Stimulated activated CD4-positive, alpha-beta T cell treated with anti-CD3 and anti-CD28 coated beads, Interleukin-15, amount 100 ng/mL, for 1 hour (primary cell): ENCODE results near the gene KIAA1143.

ENCODE experiments used
- DNase-seq, 2 donors: peaks; one replicate each; pipeline ENCODE4 v3.0.0-alpha.2; 2020; ENCODE audit warnings: low read depth in 1 of 2, low spot score in 1 of 2

The KIAA1143 gene

DNA sequence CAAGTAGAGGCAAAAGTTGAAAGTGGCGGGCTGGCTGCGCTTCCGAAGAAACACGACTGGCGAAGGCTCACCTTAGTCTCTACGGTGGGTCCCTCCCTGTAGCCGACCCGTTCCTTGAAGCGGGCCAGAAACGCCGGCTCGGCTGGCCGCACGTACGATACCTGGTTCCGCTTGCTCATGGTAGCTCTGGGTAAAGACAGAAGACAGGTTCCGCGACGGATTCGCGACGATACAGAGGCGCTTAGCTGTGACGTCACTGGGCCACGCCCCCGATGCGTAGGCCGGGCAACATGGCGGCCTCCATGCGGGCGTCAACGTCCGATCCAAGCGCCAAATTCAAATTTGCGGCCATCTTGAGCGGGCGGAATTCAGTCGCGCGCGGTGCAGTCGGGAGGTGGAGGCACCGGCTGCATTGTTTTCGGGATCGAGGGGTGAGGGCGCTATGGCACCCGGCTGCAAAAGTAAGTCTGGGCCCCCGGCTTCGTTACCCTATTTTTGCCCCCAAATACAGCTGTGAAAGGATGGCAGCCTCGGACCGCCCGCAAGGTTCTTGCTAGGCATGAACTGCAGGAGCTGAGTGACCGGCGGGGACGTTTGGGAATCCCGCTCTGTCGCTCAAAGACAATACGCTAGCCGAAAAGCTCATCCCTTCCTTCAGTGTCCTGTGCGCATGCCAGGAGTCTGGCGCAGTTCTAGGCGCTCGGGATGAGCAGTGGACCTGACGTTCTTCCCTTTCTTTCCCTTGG, at the start of gene KIAA1143, which contains the start of gene KIF15:
TSS of gene KIAA1143 (minus strand) at position 196 of the 746 bp plus-strand sequence. CDS start at position 179, 17 bp downstream.
TSS of gene KIF15 (plus strand) at position 371 of the 746 bp plus-strand sequence. CDS start at position 443, 72 bp downstream.
- peak; percentile 93 to 98 for DNase-seq

DNA sequence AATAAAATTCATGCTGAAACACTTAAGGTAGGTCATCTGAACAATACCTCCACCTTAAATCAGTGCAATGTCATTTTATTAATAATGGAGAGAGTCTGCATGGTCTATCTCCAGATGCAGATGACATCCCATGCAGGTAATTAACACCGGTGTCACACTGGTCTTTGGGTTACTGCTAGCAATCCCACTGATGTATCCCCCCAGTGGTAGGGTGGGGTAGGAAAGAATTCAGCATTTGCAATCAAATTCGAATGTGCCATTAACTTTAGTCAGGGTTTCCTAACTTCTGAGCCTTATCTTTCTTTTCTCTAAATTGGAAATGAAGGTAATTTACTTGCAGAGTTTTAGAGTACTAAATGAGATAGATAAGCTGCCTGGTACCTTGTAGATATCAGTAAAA, 44.5 kb upstream of the KIAA1143 start:
- DNase-seq, result no peak

DNA sequence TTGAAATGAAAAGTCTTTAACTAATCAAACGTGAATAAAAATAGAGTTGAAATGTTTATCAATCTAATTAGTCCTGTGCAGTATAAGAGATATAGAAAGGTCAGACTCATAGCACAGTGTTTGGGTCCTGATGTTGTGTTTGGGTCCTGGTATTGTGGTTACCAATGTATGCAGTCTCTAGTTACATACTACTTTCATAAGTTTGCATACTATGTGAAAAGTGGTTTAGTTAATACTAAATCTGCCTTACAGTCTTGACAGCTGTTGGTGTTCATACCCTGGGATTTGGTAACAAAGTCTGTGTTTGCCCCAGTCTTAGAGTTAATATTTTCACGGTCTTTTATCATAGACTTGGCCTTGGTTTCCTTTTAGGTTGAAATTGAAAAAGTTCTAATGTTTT, 41.9 kb upstream of the KIAA1143 start:
- no peak for DNase-seq

DNA sequence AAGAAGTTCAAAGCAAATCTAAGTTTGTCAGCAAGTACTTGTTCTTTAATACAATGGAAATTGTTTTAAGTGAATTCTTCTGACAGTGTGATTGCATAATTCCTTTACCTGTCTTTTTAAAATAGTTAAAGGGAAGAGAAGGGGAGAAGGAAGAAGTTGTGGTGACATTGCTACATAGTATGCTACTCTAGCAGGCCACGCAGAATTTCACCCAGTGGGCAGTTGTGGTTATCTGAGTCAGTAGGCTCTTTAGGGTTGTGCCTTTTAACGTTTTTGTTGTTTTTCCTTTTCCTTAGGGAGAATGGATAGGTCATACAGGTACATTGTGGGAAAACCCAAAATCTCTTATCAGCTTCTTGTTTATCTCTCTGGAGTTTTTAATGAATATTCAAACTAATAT, 40.6 kb upstream of the KIAA1143 start:
- no peak for DNase-seq

DNA sequence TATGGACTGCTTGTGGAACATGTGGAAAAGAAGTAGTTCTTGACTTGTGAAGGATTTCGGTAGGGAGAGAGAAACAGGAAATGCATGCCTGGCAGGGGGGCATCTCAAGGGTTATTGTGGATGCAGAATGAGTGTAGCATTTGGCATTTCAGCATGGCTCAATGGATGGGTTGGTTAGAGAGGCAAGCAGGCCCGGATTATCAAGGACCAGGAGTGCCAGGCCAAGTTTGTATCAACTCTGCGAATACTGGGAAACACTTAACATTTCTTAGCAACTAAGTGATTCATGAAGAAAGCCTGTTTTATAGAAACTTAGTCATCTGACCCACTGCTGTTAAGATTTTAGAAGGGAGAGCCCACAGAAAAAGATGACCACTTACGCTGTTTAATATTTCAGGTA, 33.8 kb upstream of the KIAA1143 start:
- no peak for DNase-seq

DNA sequence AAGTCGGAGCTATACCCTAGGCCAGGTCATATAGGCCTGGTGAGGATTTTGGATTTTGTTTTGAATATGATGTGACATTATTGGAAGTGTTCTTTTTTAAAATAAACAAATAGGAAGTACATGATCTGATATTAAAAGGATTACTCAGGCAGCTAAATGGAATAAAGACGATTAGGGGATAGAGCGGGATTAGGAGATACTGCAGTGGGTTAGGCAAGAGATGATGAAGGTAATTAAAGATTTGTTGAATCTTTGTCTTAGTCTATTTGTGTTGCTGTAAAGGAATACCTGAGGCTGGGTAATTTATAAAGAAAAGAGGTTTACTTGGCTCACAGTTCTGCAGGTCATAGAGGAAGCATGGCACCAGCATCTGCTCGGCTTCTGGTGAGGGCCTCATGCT, 21.5 kb upstream of the KIAA1143 start:
- no peak for DNase-seq

DNA sequence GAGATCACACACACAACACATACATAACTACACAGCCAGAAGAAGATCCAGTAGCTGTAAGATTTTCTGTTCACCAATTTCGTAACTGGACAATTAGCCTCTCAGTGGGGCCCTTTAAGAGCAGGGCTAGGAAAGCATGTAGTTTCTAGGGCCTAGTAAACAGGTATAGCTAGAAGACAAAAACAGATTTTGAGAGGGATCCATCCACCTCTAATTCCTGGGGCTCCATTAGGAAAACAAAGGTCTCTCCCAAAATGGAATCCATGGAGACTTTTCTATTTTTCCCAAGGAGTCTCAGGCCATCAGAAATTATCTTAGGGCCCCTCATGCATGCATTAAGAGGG, 10.7 kb upstream of the KIAA1143 start:
- no peak for DNase-seq

DNA sequence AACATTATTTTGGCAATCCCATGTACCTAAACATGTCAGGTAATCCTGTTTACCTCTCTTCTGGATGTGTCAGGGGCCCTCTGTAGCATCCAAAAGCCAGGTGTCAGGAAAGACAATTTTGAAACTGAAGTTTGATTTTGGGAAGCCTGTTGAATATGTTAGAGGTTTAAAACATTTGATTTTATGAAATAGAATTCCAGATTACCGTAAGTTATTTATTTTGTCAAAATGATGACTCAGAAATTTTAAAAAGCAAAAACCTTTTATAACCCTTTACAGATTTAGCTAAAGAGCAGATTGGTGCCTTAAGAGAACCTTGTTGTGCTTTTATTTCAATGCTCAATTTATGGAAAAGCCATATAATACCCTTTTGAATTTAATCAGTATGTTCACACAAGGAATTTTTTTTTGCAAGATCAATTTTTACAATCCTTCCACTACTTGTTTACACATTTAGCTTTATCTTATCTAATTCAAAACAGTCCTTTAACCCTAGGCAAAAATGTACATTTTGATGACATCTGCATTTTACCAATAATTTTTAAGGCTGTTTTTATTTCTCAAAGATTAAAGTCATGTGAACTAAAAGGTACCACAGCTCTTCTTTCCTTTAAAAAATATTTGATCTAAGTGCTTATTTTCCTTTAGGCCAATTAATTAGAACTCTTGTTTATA, 10.1 kb upstream of the KIAA1143 start:
- no peak for DNase-seq

DNA sequence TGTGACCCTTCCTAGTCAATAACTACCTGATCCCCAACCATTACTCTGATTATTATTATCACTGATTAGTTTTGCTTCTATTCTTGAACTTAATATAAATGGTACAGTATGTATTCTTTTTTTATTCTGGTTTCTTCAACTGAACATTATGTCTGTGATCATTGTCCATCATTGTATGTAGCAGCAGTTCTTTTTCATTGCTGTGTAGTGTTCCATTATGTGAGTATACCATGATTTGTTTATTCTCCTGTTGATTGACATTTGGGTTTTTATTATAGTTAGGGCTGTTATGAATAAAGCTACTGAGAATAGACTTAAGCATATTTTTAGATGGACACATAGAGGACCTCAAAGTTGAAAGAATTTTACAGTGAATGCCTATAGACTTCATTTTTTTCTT, 2.8 kb upstream of the KIAA1143 start:
- no peak for DNase-seq

DNA sequence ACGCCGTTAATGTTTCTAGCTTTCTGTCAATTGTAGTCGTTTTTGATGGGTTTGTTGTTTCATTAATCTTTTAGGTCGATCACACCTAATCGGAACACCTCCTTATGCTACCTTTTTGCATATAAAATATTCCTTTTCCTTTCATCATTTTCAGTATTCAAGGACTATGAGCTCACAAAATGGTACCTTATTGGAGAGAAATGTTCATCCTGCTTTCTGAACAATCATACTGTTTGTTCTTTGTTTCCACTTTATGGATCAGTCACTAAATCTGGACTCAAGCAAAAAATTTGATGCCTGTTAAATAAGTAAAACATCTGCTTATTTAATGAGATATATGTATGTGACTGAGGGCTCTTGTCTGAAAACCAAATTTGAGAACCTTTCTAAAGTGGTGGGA, 1.3 kb upstream of the KIAA1143 start:
- DNase-seq, result no peak

DNA sequence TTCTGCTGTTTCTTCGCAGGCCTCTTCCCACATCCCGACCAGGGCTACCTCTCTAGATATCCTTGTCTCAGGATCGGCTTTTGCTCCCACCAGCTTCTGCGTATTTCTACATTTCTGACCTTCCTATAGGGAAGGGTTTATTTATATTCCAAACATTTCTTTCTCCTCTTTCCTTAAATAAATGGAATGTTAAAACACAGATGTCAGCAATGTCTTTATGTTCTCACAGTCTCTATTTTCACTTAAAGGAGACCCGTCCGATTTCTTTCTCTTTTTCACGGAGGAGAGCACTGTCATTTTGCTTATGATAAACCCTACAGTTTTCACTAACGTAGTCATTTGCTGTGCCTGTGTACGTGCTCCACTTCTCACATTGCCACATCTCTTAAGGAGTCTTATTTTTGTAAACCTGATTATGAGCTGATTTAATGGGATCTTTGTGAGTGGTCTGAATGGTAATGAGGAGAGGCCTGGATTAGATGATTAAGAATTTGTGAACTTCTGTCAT, 805 bp upstream of the KIAA1143 start:
- no peak for DNase-seq

DNA sequence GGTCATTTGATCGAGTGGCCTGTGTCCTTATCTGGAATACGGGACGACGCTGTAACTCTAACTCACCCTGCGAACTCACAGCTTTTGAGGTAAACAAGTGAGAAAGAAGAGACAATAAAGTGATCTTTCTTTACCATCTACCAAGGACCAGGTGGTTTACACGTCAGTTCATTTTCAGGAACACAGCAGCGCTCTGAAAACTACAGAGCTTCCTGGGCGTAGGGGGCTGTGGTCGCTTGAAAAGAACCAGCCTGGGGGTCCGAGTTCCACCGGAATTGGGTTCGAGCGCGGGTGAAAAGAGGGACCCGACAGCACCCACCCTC, 357 bp downstream of the KIAA1143 start:
- no peak for DNase-seq

DNA sequence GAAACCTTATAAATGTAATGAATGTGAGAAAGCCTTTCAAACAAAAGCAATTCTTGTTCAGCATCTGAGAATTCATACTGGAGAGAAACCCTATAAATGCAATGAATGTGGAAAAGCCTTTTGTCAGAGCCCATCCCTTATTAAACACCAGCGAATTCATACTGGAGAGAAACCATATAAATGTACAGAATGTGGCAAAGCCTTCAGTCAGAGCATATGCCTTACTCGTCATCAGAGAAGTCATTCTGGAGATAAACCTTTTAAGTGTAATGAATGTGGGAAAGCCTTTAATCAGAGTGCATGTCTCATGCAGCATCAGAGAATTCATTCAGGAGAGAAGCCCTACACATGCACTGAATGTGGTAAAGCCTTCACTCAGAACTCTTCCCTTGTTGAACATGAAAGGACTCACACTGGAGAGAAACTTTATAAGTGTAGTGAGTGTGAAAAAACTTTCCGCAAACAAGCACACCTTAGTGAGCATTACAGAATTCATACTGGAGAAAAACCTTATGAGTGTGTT, 26.7 kb downstream of the KIAA1143 start:
- DNase-seq, result no peak

DNA sequence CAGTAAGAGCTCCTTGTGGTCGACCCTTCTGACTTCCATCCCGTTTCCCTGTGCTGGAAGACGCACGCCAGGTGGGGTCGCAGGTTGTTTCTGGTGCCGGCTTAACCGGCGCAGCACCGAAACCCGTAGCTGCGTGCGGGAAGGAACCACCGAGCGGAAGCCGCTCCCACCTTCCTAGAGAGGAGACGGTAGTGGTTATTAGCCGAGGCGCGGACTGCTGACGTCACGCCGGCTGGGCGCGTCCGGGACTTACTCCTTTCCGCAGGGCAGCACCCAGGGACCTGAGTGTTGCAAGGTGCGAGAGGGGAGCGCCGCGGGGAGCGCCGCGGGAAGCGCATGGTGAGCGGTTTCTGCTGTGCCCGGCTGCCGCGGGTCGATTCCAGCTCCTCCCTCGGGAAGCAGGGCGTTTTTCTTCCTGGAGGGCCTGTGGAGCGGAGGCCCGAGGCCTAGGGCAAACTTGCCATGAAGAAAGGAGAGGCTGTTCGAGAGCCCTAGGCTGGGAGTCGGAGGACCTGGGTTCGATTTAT, 32.0 kb downstream of the KIAA1143 start, which contains the start of gene ZNF501:
TSS of gene ZNF501 (plus strand) at position 252 of the 527 bp plus-strand sequence. CDS start 4,787 bp downstream, outside the sequence.
- peak; percentile 58 to 83 for DNase-seq

DNA sequence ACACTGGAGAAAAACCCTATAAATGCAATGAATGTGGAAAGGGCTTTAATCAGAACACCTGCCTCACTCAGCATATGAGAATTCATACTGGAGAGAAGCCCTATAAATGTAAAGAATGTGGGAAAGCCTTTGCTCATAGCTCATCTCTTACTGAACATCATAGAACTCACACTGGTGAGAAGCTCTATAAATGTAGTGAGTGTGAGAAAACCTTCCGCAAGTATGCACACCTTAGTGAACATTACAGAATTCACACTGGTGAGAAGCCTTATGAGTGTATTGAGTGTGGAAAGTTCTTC, 39.4 kb downstream of the KIAA1143 start:
- DNase-seq, result no peak

DNA sequence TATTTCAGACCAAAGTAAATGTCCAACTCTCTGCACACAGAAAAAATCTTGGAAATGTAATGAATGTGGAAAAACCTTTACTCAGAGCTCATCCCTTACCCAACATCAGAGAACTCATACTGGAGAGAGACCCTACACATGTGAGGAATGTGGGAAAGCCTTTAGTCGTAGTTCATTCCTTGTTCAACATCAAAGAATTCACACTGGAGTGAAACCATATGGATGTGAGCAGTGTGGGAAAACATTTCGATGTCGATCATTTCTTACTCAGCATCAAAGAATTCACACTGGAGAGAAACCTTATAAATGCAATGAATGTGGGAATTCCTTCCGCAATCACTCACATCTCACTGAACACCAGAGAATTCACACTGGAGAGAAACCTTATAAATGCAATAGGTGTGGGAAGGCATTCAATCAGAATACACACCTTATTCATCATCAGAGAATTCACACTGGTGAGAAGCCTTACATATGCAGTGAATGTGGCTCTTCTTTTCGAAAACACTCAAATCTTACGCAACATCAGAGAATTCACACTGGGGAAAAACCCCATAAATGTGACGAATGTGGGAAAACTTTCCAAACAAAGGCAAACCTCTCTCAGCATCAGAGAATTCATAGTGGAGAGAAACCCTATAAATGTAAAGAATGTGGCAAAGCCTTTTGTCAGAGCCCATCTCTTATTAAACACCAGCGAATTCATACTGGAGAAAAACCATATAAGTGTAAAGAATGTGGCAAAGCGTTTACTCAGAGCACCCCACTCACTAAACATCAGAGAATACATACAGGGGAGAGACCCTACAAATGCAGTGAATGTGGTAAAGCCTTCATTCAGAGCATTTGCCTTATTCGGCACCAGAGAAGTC, 40.0 kb downstream of the KIAA1143 start:
- no peak for DNase-seq

DNA sequence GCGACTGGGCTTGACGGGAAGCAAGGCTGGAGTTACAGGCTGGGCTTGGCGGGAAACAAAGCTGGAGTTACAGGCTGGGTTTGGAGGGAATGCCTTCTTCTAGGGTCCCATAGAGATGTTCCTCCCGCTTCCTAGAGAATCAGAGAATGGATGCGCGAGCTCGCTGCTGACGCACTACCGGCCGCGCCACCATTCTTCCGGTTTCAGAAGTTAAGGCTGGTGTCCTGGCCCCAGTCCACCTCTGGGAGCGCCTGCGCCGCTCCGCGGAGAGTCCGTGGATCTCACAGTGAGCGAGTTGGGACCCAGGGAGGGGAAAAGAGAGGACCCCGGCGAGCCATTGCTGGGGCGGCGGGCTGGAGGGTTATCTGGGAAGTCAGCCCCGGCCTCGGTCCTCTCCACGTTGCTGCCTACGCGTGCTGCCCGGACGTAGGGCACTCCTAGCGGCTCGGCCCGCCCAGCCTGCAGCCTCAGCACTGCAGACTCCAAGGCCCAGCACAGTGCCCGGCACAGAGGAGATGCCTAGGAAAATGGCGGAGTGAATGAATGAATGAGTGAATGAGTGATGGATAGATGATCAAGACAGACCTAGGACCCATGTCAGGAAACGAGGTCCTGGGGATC, 48.9 kb downstream of the KIAA1143 start, which contains the start of gene ZNF502:
TSS of gene ZNF502 (plus strand) at position 206 of the 621 bp plus-strand sequence. CDS start 7,602 bp downstream, outside the sequence.
- DNase-seq, result peak in 1 of 2 donors; percentile 52
